ENCODE measurements around the gene EEF1G.
"Not testable (repeated sequence)": the region's sequence is repeated elsewhere in the genome, so short reads cannot be mapped to it uniquely, and the experiment has no call there.

EEF1G gene

GRCh38 chr11:62574363-62575071 lies 826 bp upstream of the EEF1G start:
- peak overlapping the region; percentile 60 for H3K4me3 ChIP-seq (ENCODE audit: low read depth, low read length)
- TF ChIP-seq CTCF (IDR thresholded peaks at IDR 0.05; ENCODE audit: borderline replicate concordance, insufficient read depth, low read depth, low read length) = no peak

GRCh38 chr11:62573006-62573591 lies 592 bp downstream of the EEF1G start:
- H3K4me3 ChIP-seq (ENCODE audit: low read depth, low read length) = peak overlapping the region; percentile 85

GRCh38 chr11:62572431-62572830 lies 1.3 kb downstream of the EEF1G start:
- H3K4me3 ChIP-seq (ENCODE audit: low read depth, low read length) = peak overlapping the region; percentile 85
- TF ChIP-seq CTCF (IDR thresholded peaks at IDR 0.05; ENCODE audit: borderline replicate concordance, insufficient read depth, low read depth, low read length) = no peak

More at GRCh38 chr11:62573006-62573591, 592 bp downstream of the EEF1G start:
- TF ChIP-seq CTCF (IDR thresholded peaks at IDR 0.05; ENCODE audit: borderline replicate concordance, insufficient read depth, low read depth, low read length) = no peak

GRCh38 chr11:62571493-62571892 lies 2.2 kb downstream of the EEF1G start:
- H3K4me3 ChIP-seq (ENCODE audit: low read depth, low read length) = not testable (repeated sequence)

GRCh38 chr11:62570903-62571302 lies 2.8 kb downstream of the EEF1G start:
- H3K4me3 ChIP-seq (ENCODE audit: low read depth, low read length) = not testable (repeated sequence)

GRCh38 chr11:62569611-62570010 lies 4.1 kb downstream of the EEF1G start:
- no peak overlapping the region for H3K4me3 ChIP-seq (ENCODE audit: low read depth, low read length)
- no peak for TF ChIP-seq CTCF (IDR thresholded peaks at IDR 0.05; ENCODE audit: borderline replicate concordance, insufficient read depth, low read depth, low read length)

- TF ChIP-seq CTCF (IDR thresholded peaks at IDR 0.05; ENCODE audit: borderline replicate concordance, insufficient read depth, low read depth, low read length) = no peak
- no peak overlapping the region for H3K4me3 ChIP-seq (ENCODE audit: low read depth, low read length)
These were observed 6.6 kb downstream of the EEF1G start for GRCh38 chr11:62567018-62567633.

GRCh38 chr11:62566247-62566646 lies 7.4 kb downstream of the EEF1G start:
- no peak for TF ChIP-seq CTCF (IDR thresholded peaks at IDR 0.05; ENCODE audit: borderline replicate concordance, insufficient read depth, low read depth, low read length)
- no peak overlapping the region for H3K4me3 ChIP-seq (ENCODE audit: low read depth, low read length)

Data from GM12875 (cell line).